GM12891 (cell line): ENCODE data around the gene GPR87.

Experiments
- DNase-seq: peaks from one replicate; pipeline ENCODE4 v3.0.0; 2011; ENCODE audit warnings: low spot score; ENCODE audit not compliant: insufficient read length
- FAIRE-seq: peaks from 2 replicates; lab custom pipeline; 2011; peaks lifted over from hg19 to GRCh38; lab: Jason Lieb, UNC
- PAX5 ChIP-seq: IDR thresholded peaks from 2 replicates; pipeline ENCODE4 v1.6.1; 2011; ENCODE audit warnings: low read length, moderate library complexity, mild to moderate bottlenecking; ENCODE audit not compliant: insufficient read depth, severe bottlenecking
- POLR2A ChIP-seq: IDR thresholded peaks from 2 replicates; pipeline ENCODE4 v1.6.1; 2011; ENCODE audit warnings: low read depth, low read length, control low read depth
- POLR2AphosphoS5 ChIP-seq: IDR thresholded peaks from 2 replicates; pipeline ENCODE4 v1.6.1; 2011; ENCODE audit warnings: low read depth, low read length, control low read depth
- POU2F2 ChIP-seq: IDR thresholded peaks from 2 replicates; pipeline ENCODE4 v1.6.1; 2011; ENCODE audit warnings: low read depth, mild to moderate bottlenecking, control low read depth, low read length, moderate library complexity
- SPI1 ChIP-seq: IDR thresholded peaks from 2 replicates; pipeline ENCODE4 v1.6.1; 2011; ENCODE audit warnings: low read depth, low read length, control low read depth
- TAF1 ChIP-seq: IDR thresholded peaks from 2 replicates; pipeline ENCODE4 v1.6.1; 2011; ENCODE audit warnings: low read depth, low read length, control low read depth

Gene GPR87

GRCh38 chr3:151345859-151346258 is 29.2 kb upstream of the GPR87 start:
- FAIRE-seq (no peak), DNase-seq (no peak)
- TF ChIP-seq POU2F2 (no peak), POLR2AphosphoS5 (no peak), POLR2A (no peak), TAF1 (no peak), SPI1 (no peak), PAX5 (no peak)

GRCh38 chr3:151331696-151332095 is 15.1 kb upstream of the GPR87 start:
- TF ChIP-seq PAX5: no peak
- TF ChIP-seq POLR2A: no peak
- no peak for TF ChIP-seq POU2F2
- TF ChIP-seq TAF1: no peak
- TF ChIP-seq SPI1: no peak
- TF ChIP-seq POLR2AphosphoS5: no peak
- DNase-seq (no peak), FAIRE-seq (peak; percentile 28)

- DNase-seq (no peak), FAIRE-seq (no peak)
Observed at GRCh38 chr3:151330899-151331298, 14.3 kb upstream of the GPR87 start.

GRCh38 chr3:151330379-151330778 is 13.8 kb upstream of the GPR87 start:
- DNase-seq: no peak
- no peak for TF ChIP-seq POLR2A
- no peak for TF ChIP-seq PAX5
- TF ChIP-seq SPI1: no peak
- TF ChIP-seq POU2F2: no peak
- no peak for TF ChIP-seq POLR2AphosphoS5
- no peak for TF ChIP-seq TAF1
- FAIRE-seq: no peak

More at GRCh38 chr3:151330899-151331298, 14.3 kb upstream of the GPR87 start:
- TF ChIP-seq POLR2AphosphoS5: no peak
- TF ChIP-seq SPI1: no peak
- no peak for TF ChIP-seq POLR2A
- TF ChIP-seq PAX5: no peak
- no peak for TF ChIP-seq TAF1

- no peak for DNase-seq
- FAIRE-seq: no peak
- TF ChIP-seq POU2F2: no peak
- TF ChIP-seq POLR2AphosphoS5: no peak
- TF ChIP-seq TAF1: no peak
- TF ChIP-seq POLR2A: no peak
- no peak for TF ChIP-seq PAX5
- TF ChIP-seq SPI1: no peak
Observed at GRCh38 chr3:151329363-151329762, 12.7 kb upstream of the GPR87 start, which contains the start of gene P2RY13. P2RY13 (minus strand) TSS chr3:151329549; CDS start chr3:151329528, 21 bp downstream.

- no peak for FAIRE-seq
- no peak for TF ChIP-seq PAX5
- no peak for TF ChIP-seq POU2F2
- no peak for TF ChIP-seq POLR2A
- no peak for TF ChIP-seq POLR2AphosphoS5
- no peak for TF ChIP-seq TAF1
- no peak for TF ChIP-seq SPI1
- DNase-seq: no peak
Observed at GRCh38 chr3:151328298-151328995, 11.8 kb upstream of the GPR87 start.

GRCh38 chr3:151327571-151328198 is 11.1 kb upstream of the GPR87 start:
- FAIRE-seq: no peak

GRCh38 chr3:151322511-151322910 is 5.9 kb upstream of the GPR87 start:
- no peak for TF ChIP-seq PAX5
- TF ChIP-seq POLR2A: no peak
- no peak for TF ChIP-seq TAF1
- TF ChIP-seq POU2F2: no peak
- TF ChIP-seq POLR2AphosphoS5: no peak
- TF ChIP-seq SPI1: no peak
- FAIRE-seq (no peak), DNase-seq (no peak)

More at GRCh38 chr3:151327571-151328198, 11.1 kb upstream of the GPR87 start:
- DNase-seq: no peak
- no peak for TF ChIP-seq TAF1
- TF ChIP-seq POLR2A: no peak
- no peak for TF ChIP-seq SPI1
- no peak for TF ChIP-seq POLR2AphosphoS5
- TF ChIP-seq PAX5: no peak
- TF ChIP-seq POU2F2: no peak

GRCh38 chr3:151321526-151321925 is 4.9 kb upstream of the GPR87 start:
- DNase-seq: no peak
- no peak for FAIRE-seq
- TF ChIP-seq PAX5: no peak
- no peak for TF ChIP-seq TAF1
- TF ChIP-seq POU2F2: no peak
- TF ChIP-seq POLR2AphosphoS5: no peak
- TF ChIP-seq POLR2A: no peak
- no peak for TF ChIP-seq SPI1
